ENCODE results near the gene MMP24. TPM values are rescaled to one million over a fixed set of nuclear protein-coding genes. Genes with fewer than 3 reads are reported as not detected.

MMP24 gene
- total and polyA plus RNA-seq, 2 of the 13 experiments (the other 11 are each of a cell fraction or from before 2014, with no cell fraction given), result 0.29 to 0.35 TPM

DNA sequence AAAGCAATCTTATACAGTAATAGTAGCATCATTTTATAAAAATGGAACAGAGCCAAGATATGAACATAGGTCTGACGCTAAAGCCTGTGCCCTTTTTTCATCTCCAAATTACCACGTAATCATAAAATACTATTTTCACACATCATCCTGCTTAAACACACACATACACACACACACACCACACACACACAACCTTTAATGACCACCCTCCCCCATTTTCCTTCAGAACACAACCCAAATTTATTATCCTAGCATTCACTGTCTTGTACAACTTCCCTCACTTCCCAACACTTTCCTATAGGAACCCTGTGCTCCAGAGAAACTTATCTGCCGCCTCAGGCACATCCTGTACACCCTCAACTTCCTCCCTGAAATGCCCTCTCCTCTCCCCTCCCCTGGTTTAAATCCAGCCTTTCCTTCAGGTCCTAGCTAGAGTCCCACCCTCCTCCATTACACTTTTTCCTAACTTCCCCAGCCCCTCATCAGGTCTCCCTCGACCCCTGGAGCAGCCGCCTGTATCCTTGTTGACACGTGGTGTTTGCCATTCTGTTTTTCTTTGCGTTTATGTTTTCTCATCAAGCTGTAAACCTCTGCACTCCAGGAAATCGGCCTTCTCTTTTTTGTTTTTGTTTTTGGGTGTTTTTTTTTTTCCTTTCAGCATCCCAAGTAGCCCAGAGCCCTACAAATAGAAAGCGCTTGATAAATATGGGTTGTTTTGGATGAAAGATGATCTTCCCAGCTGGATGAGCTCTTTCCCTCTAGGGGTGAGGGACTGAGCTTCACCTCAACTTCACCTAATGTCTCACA is 968 bp upstream of the MMP24 start:
- no peak for DNase-seq (ENCODE audit: low spot score)
- Histone ChIP-seq H3K9ac (ENCODE audit: insufficient read depth, low read depth, low read length) (no peak overlapping the region), H3K4me2 (ENCODE audit: low read depth, low read length) (no peak overlapping the region; the same call in 1 of the 2 replicates), H3K79me2 (ENCODE audit: insufficient read depth, low read length) (no peaks in the 10 kb centered on the region), H3K4me1 (ENCODE audit: insufficient read depth, low read length) (peaks cover 11% of the 10 kb centered on the region), H3K9me3 (ENCODE audit: low read length) (no peaks in the 10 kb centered on the region), H3K4me3 (replicated peaks in 1 of 3; ENCODE audit: insufficient read depth in 1 of 3, low read depth in 2 of 3, low read length in 3 of 3) (no peak overlapping the region), H2AFZ (ENCODE audit: low read length) (no peak overlapping the region), H4K20me1 (ENCODE audit: insufficient read depth, low read length) (peaks cover 2% of the 10 kb centered on the region; the same call in 1 of the 2 replicates), H3K27ac (ENCODE audit: extremely low read length, insufficient read depth, low read length) (no peak overlapping the region), H3K27me3 (ENCODE audit: control insufficient read depth in 1 of 2, insufficient read depth in 2 of 2, low read length in 2 of 2) (peaks cover 12 to 41% of the 10 kb centered on the region in 2 experiments), H3K36me3 (replicated peaks in 1 of 2; ENCODE audit: control insufficient read depth in 1 of 2, insufficient read depth in 2 of 2, low read length in 2 of 2) (no peaks in the 10 kb centered on the region)
- no TSS peak for BruUV-seq (replicated peaks)
- POLR2A ChIA-PET, result no interaction called here
- CTCF ChIA-PET (ENCODE audit: low intra/inter-chr PET ratio, low total read pairs), result no interaction called here
- 34% methylated on average over 9 of the region's 9 CpGs for WGBS (ENCODE audit: low lambda C conversion rate)
- in situ Hi-C loops (cut with HindIII; ENCODE audit: extremely low pct_ligation_motif_present, low pct_unique_long_range_greater_than_20kb), result no loop called here
- intact Hi-C loops (cut with micrococcal nuclease; ENCODE audit: unreplicated experiment), result no loop called here
- no peak for TF ChIP-seq CHD2 (IDR thresholded peaks at IDR 0.05; ENCODE audit: low read depth, low read length)
- peak; percentile 70; the same call in 1 of the 2 replicates for TF ChIP-seq EZH2 (conservative IDR thresholded peaks at IDR 0.05; ENCODE audit: low read depth, low read length)
- no peak for TF ChIP-seq ZSCAN12 (CRISPR knock-in tag; IDR thresholded peaks at IDR 0.05)
- TF ChIP-seq, protein P1, sequence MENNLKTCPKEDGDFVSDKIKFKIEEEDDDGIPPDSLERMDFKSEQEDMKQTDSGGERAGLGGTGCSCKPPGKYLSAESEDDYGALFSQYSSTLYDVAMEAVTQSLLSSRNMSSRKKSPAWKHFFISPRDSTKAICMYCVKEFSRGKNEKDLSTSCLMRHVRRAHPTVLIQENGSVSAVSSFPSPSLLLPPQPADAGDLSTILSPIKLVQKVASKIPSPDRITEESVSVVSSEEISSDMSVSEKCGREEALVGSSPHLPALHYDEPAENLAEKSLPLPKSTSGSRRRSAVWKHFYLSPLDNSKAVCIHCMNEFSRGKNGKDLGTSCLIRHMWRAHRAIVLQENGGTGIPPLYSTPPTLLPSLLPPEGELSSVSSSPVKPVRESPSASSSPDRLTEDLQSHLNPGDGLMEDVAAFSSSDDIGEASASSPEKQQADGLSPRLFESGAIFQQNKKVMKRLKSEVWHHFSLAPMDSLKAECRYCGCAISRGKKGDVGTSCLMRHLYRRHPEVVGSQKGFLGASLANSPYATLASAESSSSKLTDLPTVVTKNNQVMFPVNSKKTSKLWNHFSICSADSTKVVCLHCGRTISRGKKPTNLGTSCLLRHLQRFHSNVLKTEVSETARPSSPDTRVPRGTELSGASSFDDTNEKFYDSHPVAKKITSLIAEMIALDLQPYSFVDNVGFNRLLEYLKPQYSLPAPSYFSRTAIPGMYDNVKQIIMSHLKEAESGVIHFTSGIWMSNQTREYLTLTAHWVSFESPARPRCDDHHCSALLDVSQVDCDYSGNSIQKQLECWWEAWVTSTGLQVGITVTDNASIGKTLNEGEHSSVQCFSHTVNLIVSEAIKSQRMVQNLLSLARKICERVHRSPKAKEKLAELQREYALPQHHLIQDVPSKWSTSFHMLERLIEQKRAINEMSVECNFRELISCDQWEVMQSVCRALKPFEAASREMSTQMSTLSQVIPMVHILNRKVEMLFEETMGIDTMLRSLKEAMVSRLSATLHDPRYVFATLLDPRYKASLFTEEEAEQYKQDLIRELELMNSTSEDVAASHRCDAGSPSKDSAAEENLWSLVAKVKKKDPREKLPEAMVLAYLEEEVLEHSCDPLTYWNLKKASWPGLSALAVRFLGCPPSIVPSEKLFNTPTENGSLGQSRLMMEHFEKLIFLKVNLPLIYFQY (CRISPR knock-in tag; IDR thresholded peaks at IDR 0.05; ENCODE audit: borderline replicate concordance), result no peak
- no peak for TF ChIP-seq ZFP91 (CRISPR knock-in tag; IDR thresholded peaks at IDR 0.05; ENCODE audit: borderline replicate concordance)
- no peak; the same call in 2 of the 3 replicates for ATAC-seq
- FAIRE-seq, result peak; percentile 12

Data from HepG2 (cell line).